Measurements from ENCODE around the gene FEM1C. TPM values are rescaled to one million over a fixed set of nuclear protein-coding genes. Genes with fewer than 3 reads are reported as not detected.

The FEM1C gene
- total RNA-seq, 1 donor from 2014 or later = 11.8 TPM

DNA sequence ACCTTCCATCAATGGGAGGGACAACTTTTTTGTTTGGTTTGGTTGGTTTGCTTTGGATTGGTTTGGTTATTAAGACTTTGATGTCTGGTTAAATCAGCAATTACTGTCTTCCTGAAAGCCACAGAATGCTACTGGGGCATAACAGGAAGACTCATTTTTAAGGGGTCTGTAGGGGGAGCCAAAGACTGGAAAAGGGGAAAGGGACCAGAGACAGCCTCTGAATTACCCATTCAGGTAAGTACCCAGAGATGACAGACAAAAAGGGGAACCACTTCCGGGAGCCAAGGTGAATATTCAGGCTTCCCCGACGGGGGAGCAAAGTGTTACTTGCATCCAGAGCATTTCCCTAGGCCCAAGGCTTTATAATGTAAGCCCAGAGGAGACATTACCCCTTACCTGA is 4.6 kb upstream of the FEM1C start:
- Histone ChIP-seq H3K36me3 (ENCODE audit: control insufficient read depth, insufficient read depth, low read length) (no peaks in the 10 kb centered on the region), H3K4me3 (ENCODE audit: low read depth, low read length) (no peak overlapping the region), H3K27me3 (ENCODE audit: control insufficient read depth, insufficient read depth, low read length) (no peaks in the 10 kb centered on the region)
- DNase-seq (ENCODE audit: low read depth) (peak; percentile 15), FAIRE-seq (no peak)
- TF ChIP-seq, protein P1, sequence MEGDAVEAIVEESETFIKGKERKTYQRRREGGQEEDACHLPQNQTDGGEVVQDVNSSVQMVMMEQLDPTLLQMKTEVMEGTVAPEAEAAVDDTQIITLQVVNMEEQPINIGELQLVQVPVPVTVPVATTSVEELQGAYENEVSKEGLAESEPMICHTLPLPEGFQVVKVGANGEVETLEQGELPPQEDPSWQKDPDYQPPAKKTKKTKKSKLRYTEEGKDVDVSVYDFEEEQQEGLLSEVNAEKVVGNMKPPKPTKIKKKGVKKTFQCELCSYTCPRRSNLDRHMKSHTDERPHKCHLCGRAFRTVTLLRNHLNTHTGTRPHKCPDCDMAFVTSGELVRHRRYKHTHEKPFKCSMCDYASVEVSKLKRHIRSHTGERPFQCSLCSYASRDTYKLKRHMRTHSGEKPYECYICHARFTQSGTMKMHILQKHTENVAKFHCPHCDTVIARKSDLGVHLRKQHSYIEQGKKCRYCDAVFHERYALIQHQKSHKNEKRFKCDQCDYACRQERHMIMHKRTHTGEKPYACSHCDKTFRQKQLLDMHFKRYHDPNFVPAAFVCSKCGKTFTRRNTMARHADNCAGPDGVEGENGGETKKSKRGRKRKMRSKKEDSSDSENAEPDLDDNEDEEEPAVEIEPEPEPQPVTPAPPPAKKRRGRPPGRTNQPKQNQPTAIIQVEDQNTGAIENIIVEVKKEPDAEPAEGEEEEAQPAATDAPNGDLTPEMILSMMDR (IDR thresholded peaks at IDR 0.05; ENCODE audit: insufficient read depth, low read length, severe bottlenecking) = no peak

DNA sequence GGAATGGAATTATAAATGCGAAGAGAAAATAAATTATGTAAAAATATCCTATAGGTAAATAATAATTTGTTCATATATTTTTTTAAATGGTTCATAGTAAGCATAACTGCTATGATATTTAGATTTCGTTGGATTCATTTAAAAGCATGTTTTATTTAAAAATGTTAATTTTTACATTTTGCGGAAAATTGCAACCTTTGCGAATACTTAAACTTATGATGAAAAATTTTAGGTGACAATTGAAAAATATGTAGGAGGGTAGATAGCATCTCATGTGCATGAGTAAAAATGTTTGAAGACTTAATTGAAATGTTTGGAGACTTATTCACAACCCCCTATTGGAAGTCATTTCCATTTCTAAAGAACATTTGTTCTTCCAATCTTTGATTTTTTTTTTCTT is 4.1 kb upstream of the FEM1C start:
- no peak for FAIRE-seq
- H3K36me3 ChIP-seq (ENCODE audit: control insufficient read depth, insufficient read depth, low read length) = no peaks in the 10 kb centered on the region
- TF ChIP-seq, protein P1 (IDR thresholded peaks at IDR 0.05; ENCODE audit: insufficient read depth, low read length, severe bottlenecking) = no peak
- H3K27me3 ChIP-seq (ENCODE audit: control insufficient read depth, insufficient read depth, low read length) = no peaks in the 10 kb centered on the region
- H3K4me3 ChIP-seq (ENCODE audit: low read depth, low read length) = no peak overlapping the region
- no peak for DNase-seq (ENCODE audit: low read depth)

DNA sequence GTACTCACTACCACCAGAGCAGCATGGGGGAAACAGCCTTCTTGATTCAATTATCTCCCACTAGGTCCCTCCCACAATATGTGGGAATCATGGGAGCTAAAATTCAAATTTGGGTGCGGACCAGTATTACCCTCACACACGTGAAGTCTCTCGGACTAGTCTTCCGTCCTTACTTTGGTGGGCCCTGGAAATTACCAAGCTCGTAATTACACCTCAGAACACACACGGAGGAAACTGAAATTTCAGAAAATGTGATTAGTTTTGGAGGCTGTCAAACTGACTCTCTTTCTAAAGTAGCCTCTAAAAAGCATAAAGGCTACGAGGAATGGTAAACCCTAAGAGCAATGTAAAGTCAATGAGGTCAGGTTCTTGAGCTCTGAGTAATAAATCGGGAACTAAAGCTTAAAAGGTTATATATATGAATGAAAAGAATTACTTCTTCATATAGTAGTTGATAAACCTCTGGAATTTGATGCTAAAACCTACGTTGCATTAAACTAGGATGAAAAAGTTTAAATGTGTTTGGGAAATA is 842 bp upstream of the FEM1C start:
- Histone ChIP-seq H3K27me3 (ENCODE audit: control insufficient read depth, insufficient read depth, low read length) (no peaks in the 10 kb centered on the region), H3K4me3 (ENCODE audit: low read depth, low read length) (no peak overlapping the region), H3K36me3 (ENCODE audit: control insufficient read depth, insufficient read depth, low read length) (peaks cover 1% of the 10 kb centered on the region)
- DNase-seq (ENCODE audit: low read depth) (no peak), FAIRE-seq (no peak)
- TF ChIP-seq, protein P1 (IDR thresholded peaks at IDR 0.05; ENCODE audit: insufficient read depth, low read length, severe bottlenecking) = no peak

DNA sequence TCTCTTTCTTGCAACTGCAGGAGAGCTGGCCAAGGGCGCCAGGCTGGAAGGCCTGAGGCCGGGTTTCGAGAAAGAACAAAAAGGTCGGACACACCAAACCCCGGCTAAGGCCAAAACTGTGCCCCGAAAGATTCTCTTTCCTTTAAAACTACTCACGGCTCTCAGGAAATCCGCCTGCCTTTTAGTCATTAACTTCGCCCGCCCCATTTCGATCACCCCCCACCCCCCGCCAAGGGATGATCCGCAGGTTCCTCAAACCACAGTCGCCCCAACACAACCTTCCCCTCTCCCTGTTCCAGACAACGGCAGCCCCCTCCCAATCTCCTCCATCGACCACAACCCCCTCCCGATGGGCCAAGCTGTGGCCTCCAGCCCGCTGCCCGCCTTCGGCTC is 536 bp downstream of the FEM1C start:
- Histone ChIP-seq H3K4me3 (ENCODE audit: low read depth, low read length) (peak overlapping the region; percentile 70), H3K27me3 (ENCODE audit: control insufficient read depth, insufficient read depth, low read length) (no peaks in the 10 kb centered on the region), H3K36me3 (ENCODE audit: control insufficient read depth, insufficient read depth, low read length) (peaks cover 4% of the 10 kb centered on the region)
- DNase-seq (ENCODE audit: low read depth) (peak; percentile 33), FAIRE-seq (no peak)
- TF ChIP-seq, protein P1 (IDR thresholded peaks at IDR 0.05; ENCODE audit: insufficient read depth, low read length, severe bottlenecking) = no peak

DNA sequence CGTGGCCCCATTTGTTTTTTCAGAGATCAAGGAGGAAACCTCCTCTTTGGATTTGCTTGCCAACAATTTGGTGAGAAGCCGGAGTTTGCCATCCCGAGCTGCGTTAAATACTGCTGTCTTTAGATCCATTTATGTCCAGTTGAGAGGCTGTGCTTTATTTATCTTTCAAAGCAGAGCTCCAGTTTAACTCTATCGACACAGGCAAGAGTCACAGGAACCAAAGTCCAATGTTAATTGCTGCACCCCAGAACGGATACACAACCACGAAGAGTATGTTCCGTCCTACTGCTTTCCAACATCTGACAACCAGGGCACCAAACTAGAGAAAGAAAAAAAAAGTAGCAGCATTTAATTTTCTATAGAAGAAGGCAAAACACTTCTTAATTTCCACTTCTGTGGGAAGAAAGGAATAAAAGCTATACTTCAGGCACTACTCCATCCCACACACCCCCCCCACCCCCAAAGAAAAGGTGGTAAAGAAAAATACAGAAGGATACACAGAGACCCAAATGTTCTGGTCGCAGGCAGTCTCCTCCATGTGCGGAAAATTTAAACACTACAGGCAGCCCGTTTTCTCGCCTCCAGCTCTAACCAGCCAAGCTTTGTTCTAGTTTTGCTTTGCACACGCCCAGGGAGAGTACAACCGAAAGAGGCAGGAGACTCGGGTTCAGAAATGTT is 1.1 kb downstream of the FEM1C start:
- TF ChIP-seq, protein P1 (IDR thresholded peaks at IDR 0.05; ENCODE audit: insufficient read depth, low read length, severe bottlenecking) = no peak
- DNase-seq (ENCODE audit: low read depth) (peak; percentile 5), FAIRE-seq (peak; percentile 70)
- Histone ChIP-seq H3K36me3 (ENCODE audit: control insufficient read depth, insufficient read depth, low read length) (peaks cover 4% of the 10 kb centered on the region), H3K27me3 (ENCODE audit: control insufficient read depth, insufficient read depth, low read length) (no peaks in the 10 kb centered on the region), H3K4me3 (ENCODE audit: low read depth, low read length) (peak overlapping the region; percentile 70)

Measured in bronchial epithelial cell (primary cell).